GM12878 (cell line): ENCODE measurements around the gene DOK1. TPM values are rescaled to one million over a fixed set of nuclear protein-coding genes. Genes with fewer than 3 reads are reported as not detected.
A peak's percentile ranks its signal among the peaks of the same experiment; 100 is the strongest.

Source experiments
- ATF3 ChIP-seq: IDR thresholded peaks from 2 replicates; pipeline ENCODE4 v1.6.1; 2011; ENCODE audit warnings: low read depth, mild to moderate bottlenecking, low read length, moderate library complexity, borderline replicate concordance; ENCODE audit errors: extremely low read depth
- BMI1 ChIP-seq: fragments of 450-650 bp; IDR thresholded peaks from 2 replicates; pipeline ENCODE4 v1.6.1; 2016; ENCODE audit warnings: mild to moderate bottlenecking, moderate library complexity, borderline replicate concordance
- DPF2 ChIP-seq: fragments of 450-650 bp; IDR thresholded peaks from 2 replicates; pipeline ENCODE4 v1.6.1; 2017; ENCODE audit warnings: mild to moderate bottlenecking
- ETV6 ChIP-seq, 2 experiments: fragments of 450-650 bp in 1 of 2; IDR thresholded peaks in 1 of 2; conservative IDR thresholded peaks in 1 of 2; 2 replicates each; pipeline ENCODE4 v1.6.1; 2014; ENCODE audit warnings: antibody characterized with exemption in 1 of 2, borderline replicate concordance in 1 of 2, low read depth in 1 of 2, mild to moderate bottlenecking in 1 of 2, moderate library complexity in 1 of 2
- FOXM1 ChIP-seq: IDR thresholded peaks from 2 replicates; pipeline ENCODE4 v1.6.1; 2012; ENCODE audit warnings: low read depth, mild to moderate bottlenecking, inconsistent platforms, low read length, moderate library complexity
- JUND ChIP-seq: IDR thresholded peaks from 2 replicates; pipeline ENCODE4 v1.6.1; 2012; ENCODE audit warnings: low read depth, mild to moderate bottlenecking, low read length, improper control_type of control experiment, moderate library complexity
- KAT2A ChIP-seq: conservative IDR thresholded peaks from 2 replicates; pipeline ENCODE4 v1.6.1; 2011; ENCODE audit warnings: low read depth, low read length; ENCODE audit not compliant: control insufficient read depth
- MEF2A ChIP-seq: IDR thresholded peaks from 2 replicates; pipeline ENCODE4 v1.6.1; 2011; ENCODE audit warnings: low read depth, mild to moderate bottlenecking, low read length, moderate library complexity; ENCODE audit not compliant: insufficient read depth
- MYB ChIP-seq: fragments of 150-350 bp; IDR thresholded peaks from 2 replicates; pipeline ENCODE4 v1.6.1; 2014; ENCODE audit warnings: mild to moderate bottlenecking, low read depth, low read length, borderline replicate concordance
- NRF1 ChIP-seq: conservative IDR thresholded peaks from 2 replicates; pipeline ENCODE4 v1.6.1; 2011; ENCODE audit warnings: mild to moderate bottlenecking, low read depth, low read length, improper control_type of control experiment
- SPI1 ChIP-seq: IDR thresholded peaks from 2 replicates; pipeline ENCODE4 v1.6.1; 2011; ENCODE audit warnings: low read depth, mild to moderate bottlenecking, low read length, moderate library complexity, borderline replicate concordance; ENCODE audit not compliant: insufficient read depth
- USF2 ChIP-seq: IDR thresholded peaks from 2 replicates; pipeline ENCODE4 v1.6.1; 2011; ENCODE audit warnings: low read depth, low read length, improper control_type of control experiment, borderline replicate concordance
- ZBTB40 ChIP-seq: fragments of 450-650 bp; IDR thresholded peaks from 2 replicates; pipeline ENCODE4 v1.6.1; 2016; ENCODE audit warnings: mild to moderate bottlenecking, moderate library complexity, borderline replicate concordance
- ZNF24 ChIP-seq: fragments of 450-650 bp; IDR thresholded peaks from 2 replicates; pipeline ENCODE4 v1.6.1; 2017; ENCODE audit warnings: antibody characterized with exemption, mild to moderate bottlenecking
- polyA plus RNA-seq, 11 experiments: library from polyadenylated mRNA; depleted of rRNA in 4 of 11; unstranded in 6 of 11; stranded (reverse) in 5 of 11; fragments of >200 nt; fragmentation: Nextera tagmentation in 4 of 11; fragmentation: Illumina TruSeq in 1 of 11; extraction: Ambion mirVana in 4 of 11; extraction: Trizol in 1 of 11; gene quantifications; 1 replicate in 1 of 11; 2 replicates in 10 of 11; pipeline versions ENCODE4 v1.2.1 to v1.2.3, GENCODE V29; 2011 to 2016; ENCODE audit warnings: inconsistent platforms in 2 of 11, missing spikeins in 2 of 11, low read depth in 1 of 11
- total RNA-seq, 4 experiments: library from RNA; depleted of rRNA in 3 of 4; stranded (reverse); fragments of >200 nt in 3 of 4; fragmentation: Illumina TruSeq in 1 of 4; extraction: Trizol in 1 of 4; gene quantifications; 2 replicates each; pipeline versions ENCODE4 v1.2.1 to v1.2.3, GENCODE V29; 2013 to 2021
- TF ChIP-seq, protein P1 (sequence below): fragments of 450-650 bp; formaldehyde crosslinking; IDR thresholded peaks from 2 replicates; pipeline ENCODE4 v1.4.0; 2022; ENCODE audit warnings: mild to moderate bottlenecking, moderate library complexity
- TF ChIP-seq, protein P2 (sequence below): IDR thresholded peaks from 2 replicates; pipeline ENCODE4 v1.6.1; 2012; ENCODE audit warnings: low read depth, low read length, improper control_type of control experiment
- TF ChIP-seq, protein P3 (sequence below): fragments of 450-650 bp; IDR thresholded peaks from 2 replicates; pipeline ENCODE4 v1.6.1; 2018; ENCODE audit warnings: mild to moderate bottlenecking, low read depth, moderate library complexity; ENCODE audit not compliant: partially characterized antibody

The DOK1 gene
- total and polyA plus RNA-seq, 10 of the 15 experiments (the other 5 are each of a cell fraction or from before 2014, with no cell fraction given): 1.4 to 104 (median 59.7) TPM

DNA sequence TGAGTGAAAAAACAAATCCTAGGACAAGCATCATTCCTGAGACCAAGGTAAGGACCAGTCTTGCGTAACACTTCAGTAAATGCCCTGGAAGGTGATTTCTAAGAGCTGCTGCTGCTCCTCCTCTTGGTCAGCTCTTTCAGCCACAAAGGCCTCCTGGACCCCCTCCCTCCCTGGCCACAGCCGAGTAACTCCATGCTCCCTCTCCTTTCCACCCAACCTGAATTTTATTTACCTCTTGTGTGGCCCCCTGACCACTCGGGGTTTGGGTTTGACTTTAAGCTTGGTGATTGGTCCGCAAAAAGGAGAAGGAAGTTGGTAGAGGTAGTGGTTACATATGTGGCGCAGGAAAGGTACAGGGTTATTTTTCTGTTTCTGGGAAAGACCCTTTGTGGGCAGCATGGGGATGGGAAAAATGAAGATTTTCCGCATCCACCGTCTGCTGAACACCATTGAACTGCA, 15.6 kb upstream of the DOK1 start (continued):
- TF ChIP-seq ZBTB40: no peak
- TF ChIP-seq ZNF24: no peak
- 0 out of 2 replicates have a peak, but pooled peaks have one; percentile 23 for TF ChIP-seq DPF2
- 0 out of 2 replicates have a peak, but pooled peaks have one; percentile 60 for TF ChIP-seq FOXM1
- TF ChIP-seq, protein P1, sequence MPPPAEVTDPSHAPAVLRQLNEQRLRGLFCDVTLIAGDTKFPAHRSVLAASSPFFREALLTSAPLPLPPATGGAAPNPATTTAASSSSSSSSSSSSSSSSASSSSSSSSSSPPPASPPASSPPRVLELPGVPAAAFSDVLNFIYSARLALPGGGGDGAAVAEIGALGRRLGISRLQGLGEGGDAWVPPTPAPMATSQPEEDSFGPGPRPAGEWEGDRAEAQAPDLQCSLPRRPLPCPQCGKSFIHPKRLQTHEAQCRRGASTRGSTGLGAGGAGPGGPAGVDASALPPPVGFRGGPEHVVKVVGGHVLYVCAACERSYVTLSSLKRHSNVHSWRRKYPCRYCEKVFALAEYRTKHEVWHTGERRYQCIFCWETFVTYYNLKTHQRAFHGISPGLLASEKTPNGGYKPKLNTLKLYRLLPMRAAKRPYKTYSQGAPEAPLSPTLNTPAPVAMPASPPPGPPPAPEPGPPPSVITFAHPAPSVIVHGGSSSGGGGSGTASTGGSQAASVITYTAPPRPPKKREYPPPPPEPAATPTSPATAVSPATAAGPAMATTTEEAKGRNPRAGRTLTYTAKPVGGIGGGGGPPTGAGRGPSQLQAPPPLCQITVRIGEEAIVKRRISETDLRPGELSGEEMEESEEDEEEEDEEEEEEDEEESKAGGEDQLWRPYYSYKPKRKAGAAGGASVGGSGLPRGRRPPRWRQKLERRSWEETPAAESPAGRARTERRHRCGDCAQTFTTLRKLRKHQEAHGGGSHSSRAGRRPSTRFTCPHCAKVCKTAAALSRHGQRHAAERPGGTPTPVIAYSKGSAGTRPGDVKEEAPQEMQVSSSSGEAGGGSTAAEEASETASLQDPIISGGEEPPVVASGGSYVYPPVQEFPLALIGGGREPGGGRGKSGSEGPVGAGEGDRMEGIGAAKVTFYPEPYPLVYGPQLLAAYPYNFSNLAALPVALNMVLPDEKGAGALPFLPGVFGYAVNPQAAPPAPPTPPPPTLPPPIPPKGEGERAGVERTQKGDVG (CRISPR knock-in tag): no peak
- peak; percentile 34; the same call in 1 of the 2 replicates for TF ChIP-seq SPI1
- TF ChIP-seq ATF3: no peak
- no peak for TF ChIP-seq USF2
- no peak for TF ChIP-seq NRF1
- TF ChIP-seq KAT2A: no peak
- no peak for TF ChIP-seq BMI1
- TF ChIP-seq MEF2A: 0 out of 2 replicates have a peak, but pooled peaks have one; percentile 42
- TF ChIP-seq MYB: no peak
- TF ChIP-seq, protein P2, sequence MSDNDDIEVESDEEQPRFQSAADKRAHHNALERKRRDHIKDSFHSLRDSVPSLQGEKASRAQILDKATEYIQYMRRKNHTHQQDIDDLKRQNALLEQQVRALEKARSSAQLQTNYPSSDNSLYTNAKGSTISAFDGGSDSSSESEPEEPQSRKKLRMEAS: no peak
- TF ChIP-seq JUND: no peak
- TF ChIP-seq, protein P3, sequence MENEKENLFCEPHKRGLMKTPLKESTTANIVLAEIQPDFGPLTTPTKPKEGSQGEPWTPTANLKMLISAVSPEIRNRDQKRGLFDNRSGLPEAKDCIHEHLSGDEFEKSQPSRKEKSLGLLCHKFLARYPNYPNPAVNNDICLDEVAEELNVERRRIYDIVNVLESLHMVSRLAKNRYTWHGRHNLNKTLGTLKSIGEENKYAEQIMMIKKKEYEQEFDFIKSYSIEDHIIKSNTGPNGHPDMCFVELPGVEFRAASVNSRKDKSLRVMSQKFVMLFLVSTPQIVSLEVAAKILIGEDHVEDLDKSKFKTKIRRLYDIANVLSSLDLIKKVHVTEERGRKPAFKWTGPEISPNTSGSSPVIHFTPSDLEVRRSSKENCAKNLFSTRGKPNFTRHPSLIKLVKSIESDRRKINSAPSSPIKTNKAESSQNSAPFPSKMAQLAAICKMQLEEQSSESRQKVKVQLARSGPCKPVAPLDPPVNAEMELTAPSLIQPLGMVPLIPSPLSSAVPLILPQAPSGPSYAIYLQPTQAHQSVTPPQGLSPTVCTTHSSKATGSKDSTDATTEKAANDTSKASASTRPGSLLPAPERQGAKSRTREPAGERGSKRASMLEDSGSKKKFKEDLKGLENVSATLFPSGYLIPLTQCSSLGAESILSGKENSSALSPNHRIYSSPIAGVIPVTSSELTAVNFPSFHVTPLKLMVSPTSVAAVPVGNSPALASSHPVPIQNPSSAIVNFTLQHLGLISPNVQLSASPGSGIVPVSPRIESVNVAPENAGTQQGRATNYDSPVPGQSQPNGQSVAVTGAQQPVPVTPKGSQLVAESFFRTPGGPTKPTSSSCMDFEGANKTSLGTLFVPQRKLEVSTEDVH: no peak
- peak in 1 of 2 experiments; percentile 74; a peak in 2 of 4 replicates for TF ChIP-seq ETV6 (conservative IDR thresholded peaks at IDR 0.05 in 1 of 2, IDR thresholded peaks at IDR 0.05 in 1 of 2; ENCODE audit: borderline replicate concordance in 1 of 2, low read depth in 1 of 2)
